SW 1271 (cell line): ENCODE results near the gene SLFN5.
"Not testable (repeated sequence)": the region's sequence is repeated elsewhere in the genome, so short reads cannot be mapped to it uniquely, and the experiment has no call there.

Source experiments
- DNase-seq, 2 experiments: peaks; one replicate each; lab custom pipeline; 2025; lab: John Stamatoyannopoulos, UW

Gene SLFN5

GRCh38 chr17:35242158-35242804 lies 591 bp upstream of the SLFN5 start:
- peak; percentile 15 to 70 for DNase-seq

- peak in 1 of 2 experiments; percentile 52 for DNase-seq
Measured at GRCh38 chr17:35243561-35244340, 879 bp downstream of the SLFN5 start.

- DNase-seq, result peak; percentile 49 to 79
Measured at GRCh38 chr17:35244341-35245195, 1.7 kb downstream of the SLFN5 start.

GRCh38 chr17:35245196-35245486 lies 2.3 kb downstream of the SLFN5 start:
- DNase-seq, result peak; percentile 51 to 63

GRCh38 chr17:35252651-35253050 lies 9.8 kb downstream of the SLFN5 start:
- DNase-seq, result no peak

GRCh38 chr17:35254107-35254773 lies 11.4 kb downstream of the SLFN5 start:
- peak; percentile 27 to 82 for DNase-seq

GRCh38 chr17:35255316-35255715 lies 12.4 kb downstream of the SLFN5 start:
- DNase-seq, result no peak

- DNase-seq, result no peak
Measured at GRCh38 chr17:35256629-35257028, 13.8 kb downstream of the SLFN5 start.

- DNase-seq, result peak in 1 of 2 experiments; percentile 35
Measured at GRCh38 chr17:35257208-35257659, 14.4 kb downstream of the SLFN5 start.

- DNase-seq, result no peak
Measured at GRCh38 chr17:35259001-35259400, 16.1 kb downstream of the SLFN5 start.

- no peak for DNase-seq
Measured at GRCh38 chr17:35265071-35265470, 22.2 kb downstream of the SLFN5 start.

GRCh38 chr17:35265566-35266141 lies 22.8 kb downstream of the SLFN5 start:
- no peak for DNase-seq

- not testable (repeated sequence) for DNase-seq
Measured at GRCh38 chr17:35274167-35275066, 31.5 kb downstream of the SLFN5 start.

GRCh38 chr17:35278454-35278853 lies 35.6 kb downstream of the SLFN5 start:
- DNase-seq, result not testable (repeated sequence)

- not testable (repeated sequence) for DNase-seq
Measured at GRCh38 chr17:35278876-35279275, 36.0 kb downstream of the SLFN5 start.

GRCh38 chr17:35283767-35284166 lies 40.9 kb downstream of the SLFN5 start:
- DNase-seq, result no peak

- DNase-seq, result no peak
Measured at GRCh38 chr17:35284955-35285354, 42.1 kb downstream of the SLFN5 start.

- no peak for DNase-seq
Measured at GRCh38 chr17:35286120-35286781, 43.4 kb downstream of the SLFN5 start.

GRCh38 chr17:35287286-35287811 lies 44.5 kb downstream of the SLFN5 start:
- DNase-seq, result no peak

- DNase-seq, result no peak
Measured at GRCh38 chr17:35289222-35289621, 46.4 kb downstream of the SLFN5 start.
